Fibroblast of pulmonary artery (primary cell): ENCODE measurements around the gene LITAFD.

Experiments
- DNase-seq: peaks from one replicate; pipeline ENCODE4 v3.0.0-alpha.2; 2010; ENCODE audit warnings: low read depth
- H3K4me3 ChIP-seq: replicated peaks from 2 replicates; pipeline ENCODE4 v1.5.1; 2011; ENCODE audit warnings: low read depth, mild to moderate bottlenecking, control low read depth, low read length, moderate library complexity
- TF ChIP-seq, protein P1 (sequence below): IDR thresholded peaks from 2 replicates; pipeline ENCODE4 v1.5.1; 2011; ENCODE audit warnings: mild to moderate bottlenecking, control low read depth, low read length, inconsistent platforms; ENCODE audit errors: missing control alignments

LITAFD gene

DNA sequence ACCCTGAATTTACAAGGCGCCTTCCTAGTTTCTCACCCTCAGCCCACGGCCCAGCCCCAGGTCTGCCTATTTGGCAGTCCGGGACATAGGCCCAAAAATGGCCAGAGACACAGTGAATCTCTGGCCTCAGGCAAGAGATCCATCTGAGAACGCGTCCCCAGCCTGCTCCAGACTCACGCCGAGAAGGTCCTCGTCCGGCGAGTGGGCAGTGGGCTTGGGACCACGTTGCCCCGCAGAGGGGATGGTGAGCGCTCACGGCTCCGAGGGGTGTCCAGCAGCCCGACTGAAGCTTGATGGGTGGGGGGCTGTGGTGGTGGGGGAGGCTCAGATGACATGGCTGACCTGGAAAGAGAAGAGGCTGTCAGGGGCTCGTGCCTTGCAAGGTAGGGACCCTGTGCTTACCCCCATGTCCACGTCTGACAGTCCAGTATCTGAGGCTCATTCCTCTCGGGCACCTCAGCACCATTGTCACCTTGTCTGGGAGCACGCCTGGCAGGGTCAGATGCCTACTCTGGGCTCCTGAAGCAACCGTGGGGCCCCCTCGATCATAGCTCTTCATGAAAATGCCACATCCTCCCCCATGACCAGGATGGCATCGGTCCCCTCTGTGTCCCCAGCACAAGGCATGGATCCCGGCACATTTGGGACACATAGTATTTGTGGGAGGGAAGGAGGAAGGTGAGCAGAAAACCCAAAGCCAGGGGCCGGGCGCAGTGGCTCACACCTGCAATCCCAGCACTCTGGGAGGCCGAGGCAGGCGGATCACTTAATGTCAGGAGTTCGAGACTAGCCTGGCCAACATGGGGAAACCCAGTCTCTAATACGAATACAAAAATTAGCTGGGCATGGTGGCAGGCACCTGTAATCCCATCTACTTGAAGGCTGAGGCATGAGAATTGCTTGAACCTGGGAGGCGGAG, 22.9 kb upstream of the LITAFD start:
- H3K4me3 ChIP-seq: no peak overlapping the region
- DNase-seq: no peak
- TF ChIP-seq, protein P1, sequence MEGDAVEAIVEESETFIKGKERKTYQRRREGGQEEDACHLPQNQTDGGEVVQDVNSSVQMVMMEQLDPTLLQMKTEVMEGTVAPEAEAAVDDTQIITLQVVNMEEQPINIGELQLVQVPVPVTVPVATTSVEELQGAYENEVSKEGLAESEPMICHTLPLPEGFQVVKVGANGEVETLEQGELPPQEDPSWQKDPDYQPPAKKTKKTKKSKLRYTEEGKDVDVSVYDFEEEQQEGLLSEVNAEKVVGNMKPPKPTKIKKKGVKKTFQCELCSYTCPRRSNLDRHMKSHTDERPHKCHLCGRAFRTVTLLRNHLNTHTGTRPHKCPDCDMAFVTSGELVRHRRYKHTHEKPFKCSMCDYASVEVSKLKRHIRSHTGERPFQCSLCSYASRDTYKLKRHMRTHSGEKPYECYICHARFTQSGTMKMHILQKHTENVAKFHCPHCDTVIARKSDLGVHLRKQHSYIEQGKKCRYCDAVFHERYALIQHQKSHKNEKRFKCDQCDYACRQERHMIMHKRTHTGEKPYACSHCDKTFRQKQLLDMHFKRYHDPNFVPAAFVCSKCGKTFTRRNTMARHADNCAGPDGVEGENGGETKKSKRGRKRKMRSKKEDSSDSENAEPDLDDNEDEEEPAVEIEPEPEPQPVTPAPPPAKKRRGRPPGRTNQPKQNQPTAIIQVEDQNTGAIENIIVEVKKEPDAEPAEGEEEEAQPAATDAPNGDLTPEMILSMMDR: no peak

DNA sequence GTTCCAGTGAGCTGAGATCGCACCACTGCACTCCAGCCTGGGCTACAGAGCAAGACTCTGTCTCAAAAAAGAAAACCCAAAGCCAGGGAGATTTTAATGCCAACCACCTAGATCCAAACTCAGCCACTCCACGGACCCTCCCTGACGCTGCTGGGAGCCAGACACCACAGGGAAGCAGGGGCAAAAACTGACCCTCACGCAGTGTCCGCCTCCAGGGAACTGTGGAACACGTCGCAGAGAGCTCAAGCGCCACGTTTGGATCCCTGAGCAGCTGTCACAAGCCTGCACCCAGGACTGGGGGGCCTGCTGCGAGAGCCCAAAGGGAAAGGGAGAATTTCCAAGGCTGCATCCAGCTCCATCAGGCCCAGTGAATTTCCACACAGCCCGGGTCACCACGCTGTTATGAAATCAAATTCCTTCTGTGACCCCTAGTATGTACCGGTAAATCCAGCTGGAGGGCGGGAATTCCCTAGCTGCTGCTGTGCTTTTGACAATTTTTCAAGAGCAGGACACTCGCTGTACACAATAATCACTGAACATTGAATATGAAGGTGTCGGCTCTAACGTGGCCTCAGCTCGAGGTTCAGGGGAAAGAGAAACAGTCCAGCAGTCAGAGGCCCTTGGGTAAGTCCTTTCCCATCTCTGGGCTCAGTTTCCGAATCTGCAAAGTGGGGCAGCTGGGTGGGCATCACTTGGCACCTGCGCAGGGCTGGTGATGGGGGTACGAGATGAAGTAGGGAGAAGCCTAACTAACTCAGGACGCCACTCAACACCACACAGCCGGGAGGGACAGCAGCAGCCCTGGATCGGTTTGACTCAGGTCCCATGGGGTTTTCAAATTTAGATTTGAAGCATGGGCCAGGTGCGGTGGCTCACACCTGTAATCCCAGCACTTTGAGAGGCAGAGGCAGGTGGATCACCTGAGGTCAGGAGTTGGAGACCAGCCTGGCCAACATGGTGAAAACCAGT, 22.0 kb upstream of the LITAFD start:
- TF ChIP-seq, protein P1: no peak
- H3K4me3 ChIP-seq: no peak overlapping the region
- peak; percentile 82 for DNase-seq

DNA sequence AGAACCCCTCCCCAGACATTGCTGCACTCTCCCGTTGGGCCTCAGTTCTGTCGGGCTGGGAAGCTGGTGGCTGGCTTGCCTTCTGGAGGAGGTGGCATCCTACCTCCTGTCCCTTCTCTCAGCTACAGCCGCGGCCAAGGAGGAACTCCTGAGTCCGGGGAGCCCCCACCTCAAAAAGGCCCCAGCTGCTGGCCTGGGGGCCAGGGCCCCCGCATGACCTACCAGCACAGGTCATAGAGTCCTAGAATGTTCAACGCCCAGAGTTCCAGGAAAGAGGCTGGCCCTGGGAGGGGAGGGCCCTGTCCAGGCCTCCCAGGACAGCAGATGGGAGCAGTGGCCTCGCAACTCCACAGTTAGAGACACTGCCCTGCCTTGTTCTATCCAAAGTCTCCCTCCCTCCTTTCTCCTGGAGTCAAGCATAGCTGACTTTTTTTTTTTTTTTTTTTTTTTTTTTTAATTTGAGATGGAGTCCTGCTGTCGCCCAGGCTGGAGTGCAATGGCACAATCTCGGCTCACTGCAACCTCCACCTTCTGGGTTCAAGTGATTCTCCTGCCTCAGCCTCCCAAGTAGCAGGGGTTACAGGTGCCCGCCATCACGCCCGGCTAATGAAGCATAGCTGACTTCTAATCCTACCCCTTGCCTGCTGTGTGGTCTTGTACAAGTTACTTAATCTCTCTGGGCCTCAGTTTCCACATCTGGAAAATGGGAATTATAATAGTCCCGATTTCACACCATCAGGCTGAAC, 20.4 kb upstream of the LITAFD start:
- TF ChIP-seq, protein P1: no peak
- H3K4me3 ChIP-seq: no peak overlapping the region
- DNase-seq: no peak

DNA sequence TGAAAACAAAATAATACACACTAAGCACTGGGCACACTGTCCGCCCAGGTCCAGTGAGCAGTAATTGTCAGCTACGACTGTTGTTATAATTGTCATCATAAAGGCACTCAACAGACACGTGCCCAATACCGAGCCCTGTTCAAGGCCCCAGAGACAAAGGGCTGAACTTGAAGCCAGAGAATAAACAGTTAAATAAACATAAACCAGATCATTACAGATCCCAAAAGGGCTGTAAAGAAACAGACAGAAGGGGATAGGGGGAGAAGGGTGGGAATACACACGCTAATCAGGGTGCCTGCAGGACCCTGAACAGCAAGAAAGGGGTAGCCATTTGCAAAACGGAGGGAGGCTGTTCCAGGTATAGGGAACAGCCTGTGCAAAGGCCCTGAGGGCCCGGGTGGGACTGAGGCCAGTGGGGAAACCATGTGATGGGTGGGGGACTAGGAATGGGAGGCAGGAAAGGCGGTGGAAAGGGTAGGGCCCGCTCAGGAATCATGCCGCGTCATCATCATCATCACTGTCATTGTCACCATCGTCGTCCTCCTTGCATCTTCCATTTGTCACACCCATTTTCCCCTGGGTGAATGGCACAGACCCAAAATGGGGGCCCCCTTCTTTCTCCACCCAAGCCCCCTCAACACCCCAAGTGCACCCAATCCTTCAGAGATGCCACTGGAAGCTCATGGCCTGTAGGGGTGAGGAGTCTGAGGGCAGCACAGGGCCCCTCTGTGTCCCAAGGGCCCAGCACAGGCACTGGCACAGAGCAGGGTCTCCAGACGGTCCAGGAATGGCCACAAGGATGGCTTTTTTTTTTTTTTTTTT, 19.6 kb upstream of the LITAFD start:
- TF ChIP-seq, protein P1: no peak
- H3K4me3 ChIP-seq: no peak overlapping the region
- no peak for DNase-seq

DNA sequence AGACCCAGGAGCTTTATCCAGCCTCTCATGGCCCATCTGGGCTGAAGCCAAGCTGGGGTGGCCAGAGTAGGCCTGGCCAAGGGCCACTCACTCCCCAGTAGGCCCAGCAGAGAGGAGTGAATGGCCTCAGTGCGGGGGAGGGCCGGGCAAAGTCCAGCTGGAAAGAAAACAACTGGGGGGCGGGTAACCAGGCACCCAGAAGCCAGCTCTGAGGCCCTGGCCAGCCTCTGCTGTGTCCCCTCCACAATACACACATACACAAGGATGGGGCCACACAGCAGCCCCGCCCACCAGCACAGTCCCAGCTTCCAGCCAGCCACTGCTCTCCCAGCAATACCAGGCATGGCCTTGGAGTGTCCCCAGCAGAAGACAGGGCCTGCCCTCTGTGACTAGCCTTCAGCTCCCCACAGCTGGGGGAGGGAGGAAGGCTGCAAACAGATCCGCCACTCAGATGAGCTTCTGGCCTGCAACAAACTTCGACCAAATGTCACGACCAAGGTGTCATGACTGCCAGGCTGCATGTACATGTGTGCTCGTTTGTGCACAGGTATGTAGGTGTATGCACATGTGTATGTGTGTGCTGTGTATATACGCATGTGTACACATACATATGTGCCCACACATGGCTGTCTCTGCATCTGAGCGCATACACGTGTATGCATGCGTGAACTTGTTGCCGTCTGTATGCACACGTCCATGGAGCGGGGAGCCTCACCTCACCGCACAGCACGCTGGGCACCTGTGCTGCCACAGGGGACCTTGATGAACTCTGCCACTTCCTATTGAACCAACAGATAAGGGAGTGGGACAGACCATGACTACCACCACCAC, 18.3 kb upstream of the LITAFD start:
- no peak overlapping the region for H3K4me3 ChIP-seq
- TF ChIP-seq, protein P1: no peak
- DNase-seq: no peak
